HG03571 (cell line): ENCODE measurements around the gene PLSCR1.
"Not testable (repeated sequence)": the region's sequence is repeated elsewhere in the genome, so short reads cannot be mapped to it uniquely, and the experiment has no call there.

Experiments
- ATAC-seq: cut with Tn5 transposase; IDR thresholded peaks from one replicate; pipeline ENCODE4 v1.9.1; 2021; ENCODE audit not compliant: unreplicated experiment

The PLSCR1 gene

DNA sequence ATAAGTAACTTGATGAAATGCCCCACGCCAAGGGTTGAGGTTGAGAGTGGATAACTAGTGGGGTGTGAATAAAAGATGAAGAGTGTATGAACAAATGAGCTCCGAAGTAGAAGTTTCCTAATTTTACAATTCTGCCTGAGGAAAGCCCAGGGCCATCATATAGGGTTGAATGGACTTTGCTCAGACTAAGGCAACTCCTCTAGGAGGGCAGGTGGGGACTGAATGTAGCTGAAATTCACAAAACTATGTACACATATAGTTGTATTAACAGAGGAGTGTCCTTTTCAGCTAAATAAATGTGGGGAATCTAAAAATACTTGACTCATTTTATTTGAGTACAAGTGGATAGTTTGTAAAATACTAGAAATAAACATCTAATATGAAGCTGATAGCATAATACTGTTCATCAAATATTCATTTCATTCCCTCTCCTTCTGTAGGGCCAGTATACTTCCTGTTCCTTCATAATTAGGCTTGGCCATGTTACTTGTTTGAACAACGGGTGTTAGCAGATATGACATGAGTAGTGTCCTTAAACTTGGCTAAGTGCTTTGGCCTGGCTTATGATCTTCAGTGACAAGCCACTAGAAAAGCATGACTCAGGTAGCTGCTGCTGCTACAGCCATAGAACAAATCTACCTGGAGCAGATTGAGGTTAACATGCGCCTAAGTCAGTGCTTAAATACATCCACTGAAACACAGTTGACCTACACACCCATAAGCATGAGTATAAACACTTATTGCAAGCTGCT lies 26.5 kb downstream of the PLSCR1 start:
- ATAC-seq, result no peak

DNA sequence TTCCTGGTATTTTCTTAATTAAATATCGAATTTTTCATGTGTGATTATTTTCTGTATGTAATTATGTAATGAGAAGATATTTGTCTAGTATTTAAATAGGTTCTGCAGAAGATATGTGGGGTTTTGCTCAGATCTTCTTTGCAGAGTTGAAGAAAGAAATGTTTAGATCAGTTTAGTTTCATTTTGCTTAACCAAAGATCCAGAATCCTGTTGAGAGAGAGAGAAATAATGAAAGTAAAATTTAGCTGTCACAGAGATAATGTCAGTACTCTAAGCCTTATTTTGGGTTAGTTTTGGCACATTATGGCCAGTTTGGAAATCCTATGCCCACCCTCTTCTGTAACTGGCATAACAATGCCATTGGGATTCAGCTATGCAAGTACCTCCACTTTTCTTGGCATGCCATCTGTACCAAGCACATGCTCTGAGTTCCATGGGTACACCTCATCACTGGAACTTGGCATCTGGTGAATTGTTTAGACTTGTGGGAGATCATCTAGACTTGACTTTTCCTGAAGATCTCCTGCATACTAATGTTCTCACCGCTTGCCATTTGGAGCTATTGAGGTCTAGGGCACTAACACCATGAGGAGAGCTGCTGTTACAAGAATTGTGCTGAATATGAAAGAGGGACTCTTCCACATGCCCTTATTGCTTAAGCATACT lies 30.9 kb downstream of the PLSCR1 start:
- ATAC-seq, result no peak

DNA sequence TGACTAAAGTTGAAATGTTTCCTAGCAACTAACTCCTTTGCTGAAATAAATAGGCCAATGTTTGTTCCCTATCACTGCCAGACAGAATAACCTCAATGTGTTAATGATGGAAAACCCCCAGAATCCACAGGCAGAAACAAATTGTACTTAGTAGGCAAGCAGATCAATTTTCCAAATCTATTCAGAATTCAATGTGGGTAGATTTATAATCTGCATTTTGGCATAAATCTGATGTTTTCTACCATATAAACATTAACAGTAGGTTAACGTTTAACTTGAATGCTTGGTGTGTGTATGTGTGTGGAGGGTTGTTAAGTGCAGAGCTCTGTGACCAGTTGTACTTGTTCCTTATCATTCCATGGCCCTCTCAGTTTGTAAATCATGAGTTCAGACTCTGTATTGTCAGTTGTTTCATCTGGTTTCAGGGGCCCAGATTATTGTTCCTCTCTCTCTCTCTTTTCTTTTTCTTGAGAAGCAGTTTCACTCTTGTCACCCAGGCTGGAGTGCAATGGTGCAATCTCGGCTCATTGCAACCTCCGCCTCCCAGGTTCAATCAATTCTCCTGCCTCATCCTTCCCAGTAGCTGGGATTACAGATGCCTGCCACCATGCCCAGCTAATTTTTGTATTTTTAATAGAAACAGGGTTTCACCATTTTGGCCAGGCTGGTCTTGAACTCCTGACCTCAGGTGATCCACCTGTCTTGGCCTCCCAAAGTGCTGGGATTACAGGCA lies 32.8 kb downstream of the PLSCR1 start:
- no peak for ATAC-seq

DNA sequence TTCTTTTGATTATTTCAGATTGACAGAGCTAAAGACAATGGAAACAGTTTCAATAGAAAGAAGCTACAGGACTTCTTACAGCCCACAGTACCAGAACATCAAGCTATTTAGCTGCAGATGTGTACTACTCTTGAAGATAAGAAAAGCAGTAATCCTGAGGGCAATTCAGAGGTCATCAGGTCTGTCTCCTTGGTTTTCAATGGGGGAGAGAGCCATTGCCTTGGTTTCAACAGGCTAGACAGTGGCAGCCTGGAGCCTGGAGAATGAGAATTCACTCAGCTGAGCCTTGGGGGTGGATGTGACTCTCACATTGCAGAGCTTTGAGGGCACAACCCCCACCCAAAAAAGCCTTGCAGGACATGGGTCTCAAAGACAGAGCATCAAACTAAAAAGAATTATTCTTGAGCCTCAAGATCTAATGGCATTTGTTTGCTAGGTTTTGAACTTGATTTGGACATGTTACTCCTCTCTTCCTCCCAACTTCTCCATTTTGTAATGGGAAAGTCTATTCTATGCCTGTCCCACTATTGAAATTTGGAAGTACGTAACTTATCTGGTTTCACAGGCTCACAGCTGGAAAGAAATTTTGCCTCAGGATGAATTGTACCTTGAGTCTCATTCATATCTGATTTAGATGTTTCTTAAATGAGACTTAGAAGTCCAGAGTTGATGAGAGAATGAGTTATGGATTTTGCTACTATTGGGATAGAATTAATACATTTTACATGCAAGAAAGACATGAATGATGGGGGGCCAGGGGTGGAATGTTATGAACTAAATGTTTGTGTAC lies 36.9 kb downstream of the PLSCR1 start:
- no peak for ATAC-seq

DNA sequence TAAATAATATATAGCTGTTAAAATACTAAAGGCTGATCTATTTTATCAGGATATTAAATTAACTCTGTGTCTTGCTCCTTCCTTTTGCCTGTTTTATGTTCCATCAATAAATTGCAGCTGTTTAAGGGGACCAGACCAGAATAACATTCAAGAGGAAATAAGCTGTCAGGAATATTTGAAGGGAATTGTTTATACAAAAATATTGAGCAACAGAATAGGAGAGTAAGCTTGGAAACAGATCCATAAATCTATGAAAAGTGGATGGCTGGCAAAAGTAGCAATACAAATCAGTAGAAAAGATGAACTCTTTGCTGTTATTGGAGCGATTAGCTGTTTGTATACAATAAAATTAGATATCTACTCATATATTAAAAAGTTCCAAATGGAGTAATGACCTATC lies 38.9 kb downstream of the PLSCR1 start:
- ATAC-seq, result no peak

DNA sequence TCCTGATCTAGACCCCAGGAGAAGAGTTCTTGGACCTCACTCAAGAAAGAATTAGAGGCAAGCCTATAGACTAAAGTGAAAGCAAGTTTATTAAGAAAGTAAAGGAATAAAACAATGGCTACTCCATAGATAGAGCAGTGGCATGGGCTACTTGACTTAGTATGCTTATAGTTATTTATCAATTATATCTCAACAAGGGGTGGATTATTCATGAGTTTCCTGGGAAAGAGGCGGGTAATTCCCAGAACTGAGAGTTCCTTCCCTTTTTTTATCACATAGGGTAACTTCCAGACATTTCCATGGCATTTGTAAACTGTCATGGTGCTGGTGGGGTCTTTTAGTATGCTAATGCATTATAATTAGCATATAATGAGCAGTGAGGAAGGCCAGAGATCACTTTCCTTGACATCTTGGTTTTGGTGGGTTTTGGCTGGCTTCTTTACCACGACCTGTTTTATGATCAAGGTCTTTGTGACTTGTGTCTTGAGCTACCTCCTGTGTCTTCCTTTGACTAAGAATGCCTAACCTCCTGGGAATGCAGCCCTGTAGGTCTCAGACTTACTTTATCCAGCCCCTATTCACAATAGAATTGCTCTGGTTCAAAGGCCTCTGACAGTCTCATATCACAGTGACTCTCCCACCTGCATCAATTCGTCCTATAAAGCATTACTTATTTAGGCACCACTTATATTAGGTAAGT lies 39.8 kb downstream of the PLSCR1 start:
- no peak for ATAC-seq

DNA sequence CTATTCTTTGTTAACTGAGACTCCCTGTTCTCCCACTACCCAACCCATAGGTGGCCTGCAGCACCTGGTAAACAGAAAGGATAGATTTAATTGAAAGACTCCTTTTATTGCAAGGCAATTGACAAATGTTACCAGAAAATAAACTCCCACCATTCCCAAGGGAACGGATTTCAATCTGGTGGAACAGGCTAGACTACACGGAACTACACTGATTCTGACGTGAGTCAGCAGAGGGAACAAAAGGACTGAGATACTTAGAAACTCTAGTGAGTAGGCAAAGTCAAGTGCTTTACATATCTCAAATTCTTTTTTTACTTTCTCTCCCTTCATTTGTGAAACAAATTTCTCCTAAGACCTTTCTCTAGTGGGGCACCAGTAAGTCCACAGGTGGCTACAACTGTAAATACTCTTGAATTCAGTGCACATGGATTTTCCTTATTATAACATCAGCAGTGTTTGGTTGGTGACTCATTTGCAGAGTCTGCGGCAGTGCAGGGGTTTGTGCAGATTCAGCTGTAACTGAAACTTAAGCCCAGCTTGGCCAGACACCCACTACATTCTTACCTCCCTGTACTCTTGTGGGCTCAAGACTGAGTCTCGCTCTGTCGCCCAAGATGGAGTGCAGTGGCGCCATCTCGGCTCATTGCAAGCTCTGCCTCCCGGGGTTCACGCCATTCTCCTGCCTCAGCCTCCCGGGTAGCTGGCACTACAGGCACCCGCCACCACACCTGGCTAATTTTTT lies 40.8 kb downstream of the PLSCR1 start:
- ATAC-seq, result peak; percentile 97

DNA sequence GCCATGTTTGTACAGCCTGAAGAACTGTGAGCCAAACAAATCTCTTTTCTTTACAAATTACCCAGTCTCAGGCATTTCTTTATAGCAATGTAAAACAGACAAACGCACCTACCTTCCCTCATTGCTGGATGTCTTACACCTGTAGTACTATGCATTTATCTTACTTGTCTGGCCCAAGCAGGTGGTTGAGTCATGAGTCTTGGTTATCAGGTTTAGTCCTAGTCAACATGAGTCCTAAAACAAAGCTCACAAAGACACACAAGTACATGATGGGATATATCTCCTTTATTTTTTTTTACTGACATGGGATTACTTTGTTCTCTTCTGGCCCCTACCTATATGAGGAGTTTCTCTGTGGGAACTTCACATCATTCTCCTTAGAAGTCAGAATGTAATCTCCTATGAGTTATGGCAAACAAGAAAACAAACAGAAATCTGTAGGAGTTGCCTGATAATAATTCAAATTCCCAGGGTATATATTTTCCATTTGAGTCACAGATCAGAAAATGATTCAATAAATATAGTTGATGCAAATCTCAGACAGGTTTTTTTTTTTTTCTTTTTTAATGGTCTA lies 41.4 kb downstream of the PLSCR1 start:
- ATAC-seq, result no peak

DNA sequence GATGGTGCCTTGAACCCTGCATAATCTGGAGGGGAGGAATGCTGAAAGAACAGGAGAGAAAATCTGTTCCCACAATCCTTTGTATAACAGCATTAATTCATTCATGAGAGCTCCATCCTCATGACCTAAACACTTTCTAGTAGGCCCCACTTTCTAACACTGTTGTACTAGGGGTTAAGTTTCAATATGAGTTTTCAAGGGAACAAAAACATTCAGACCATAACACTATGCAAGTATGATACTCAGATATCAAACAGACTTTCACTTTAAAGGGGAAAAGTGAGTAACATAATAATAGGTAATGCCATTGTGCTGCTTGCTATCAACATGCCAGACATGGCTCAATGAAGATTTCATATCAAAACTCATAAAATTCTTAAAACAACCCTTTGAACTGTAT lies 42.7 kb downstream of the PLSCR1 start:
- ATAC-seq, result no peak

DNA sequence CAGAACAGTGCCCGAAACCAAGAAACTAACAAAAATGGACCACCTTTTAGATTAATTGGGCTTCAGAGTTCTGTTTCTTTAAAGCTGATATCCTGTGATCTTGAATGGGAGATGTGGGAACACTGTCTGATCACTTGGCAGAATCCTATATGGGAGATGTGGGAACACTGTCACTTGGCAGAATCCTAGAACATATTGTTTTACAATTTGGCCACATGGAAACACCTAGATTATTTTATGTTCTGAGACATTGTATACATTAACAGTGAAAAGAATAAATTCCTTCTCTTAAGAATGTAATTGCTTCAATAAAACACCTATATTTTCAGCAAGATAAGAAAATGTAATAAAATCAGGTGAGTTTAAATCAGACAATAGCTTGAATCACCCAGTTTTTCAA lies 44.7 kb downstream of the PLSCR1 start:
- ATAC-seq, result no peak

DNA sequence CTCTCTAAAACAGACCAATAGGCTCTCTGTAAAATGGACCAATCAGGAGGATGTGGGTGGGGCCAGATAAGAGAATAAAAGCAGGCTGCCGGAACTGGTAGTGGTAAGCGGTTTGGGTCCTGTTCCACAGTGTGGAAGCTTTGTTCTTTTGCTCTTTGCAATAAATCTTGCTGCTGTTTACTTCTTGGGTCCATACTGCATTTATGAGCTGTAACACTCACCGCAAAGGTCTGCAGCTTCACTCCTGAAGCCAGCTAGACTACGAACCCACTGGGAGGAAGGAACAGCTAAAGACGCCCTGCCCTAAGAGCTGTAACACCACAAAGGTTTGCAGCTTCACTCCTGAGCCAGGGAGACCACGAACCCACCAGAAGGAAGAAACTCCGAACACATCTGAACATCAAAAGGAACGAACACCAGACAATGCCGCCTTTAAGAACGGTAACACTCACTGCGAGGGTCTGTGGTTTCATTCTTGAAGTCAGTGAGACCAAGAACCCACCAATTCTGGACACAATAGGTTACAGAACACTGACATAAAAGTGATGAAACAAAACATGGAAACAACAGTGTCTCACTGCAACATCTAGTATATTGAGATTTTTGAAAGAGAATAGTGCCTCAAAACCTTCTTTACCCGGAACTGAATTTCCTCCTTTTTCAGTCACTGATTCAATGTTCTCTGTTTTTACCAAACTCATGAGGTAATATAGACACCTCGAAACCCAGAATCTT lies 46.2 kb downstream of the PLSCR1 start:
- ATAC-seq, result no peak

DNA sequence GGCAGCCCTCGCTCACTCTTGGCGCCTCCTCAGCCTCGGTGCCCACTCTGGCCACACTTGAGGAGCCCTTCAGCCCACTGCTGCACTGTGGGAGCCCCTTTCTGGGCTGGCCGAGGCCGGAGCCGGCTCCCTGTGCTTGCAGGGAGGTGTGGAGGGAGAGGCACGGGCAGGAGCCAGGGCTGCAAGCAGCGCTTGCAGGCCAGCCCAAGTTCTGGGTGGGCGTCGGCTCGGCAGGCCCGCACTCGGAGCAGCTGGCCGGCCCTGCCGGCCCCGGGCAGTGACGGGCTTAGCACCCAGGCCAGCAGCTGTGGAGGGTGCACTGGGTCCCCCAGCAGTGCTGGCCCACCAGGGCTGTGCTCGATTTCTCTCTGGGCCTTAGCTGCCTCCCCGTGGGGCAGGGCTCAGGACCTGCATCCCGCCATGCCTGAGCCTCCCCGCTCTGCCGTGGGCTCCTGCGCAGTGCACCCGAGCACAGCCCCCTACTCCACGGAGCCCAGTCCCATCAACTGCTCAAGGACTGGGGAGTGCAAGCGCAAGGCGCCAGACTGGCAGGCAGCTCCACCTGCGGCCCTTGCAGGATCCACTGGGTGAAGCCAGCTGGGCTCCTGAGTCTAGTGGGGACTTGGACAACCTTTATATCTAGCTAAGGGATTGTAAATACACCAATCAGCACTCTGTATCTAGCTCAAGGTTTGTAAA lies 47.1 kb downstream of the PLSCR1 start:
- ATAC-seq, result not testable (repeated sequence)

DNA sequence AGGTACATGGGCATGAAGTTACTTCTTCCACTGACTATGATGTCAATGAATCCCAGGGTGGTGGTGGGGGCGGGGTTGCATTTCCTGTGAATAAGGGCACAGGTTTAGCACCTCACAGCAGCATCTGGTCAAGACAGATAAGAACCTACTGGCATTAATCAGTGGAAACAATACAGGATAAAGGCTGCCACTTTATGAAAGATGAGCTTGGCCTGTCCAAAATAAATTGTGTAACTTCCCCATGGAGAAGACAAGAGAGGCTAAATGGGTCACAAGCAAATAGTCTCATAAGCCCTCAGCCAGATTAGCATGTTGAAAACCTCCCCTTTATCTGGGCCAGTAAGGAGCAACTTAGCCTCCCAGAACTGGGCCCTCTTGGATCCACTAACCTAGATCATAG lies 47.7 kb downstream of the PLSCR1 start:
- ATAC-seq, result no peak

DNA sequence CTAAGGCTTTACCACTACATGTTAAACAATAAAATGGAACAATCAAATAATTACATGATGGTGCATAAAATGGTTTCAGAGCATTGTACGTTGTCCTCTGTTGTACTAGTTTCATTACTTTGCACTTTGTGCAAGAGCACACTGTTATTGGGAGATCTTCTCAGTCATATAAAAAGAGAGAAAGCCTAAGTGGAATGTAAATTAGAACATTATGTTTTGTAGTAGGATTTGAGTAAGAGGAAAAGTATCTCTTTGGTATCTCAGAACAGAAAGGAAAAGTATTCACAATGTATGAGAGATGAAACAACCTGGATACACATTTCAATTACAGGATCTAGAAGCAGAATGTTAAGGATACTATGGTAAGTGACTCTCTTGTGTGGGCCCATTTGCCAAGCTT lies 48.2 kb downstream of the PLSCR1 start:
- no peak for ATAC-seq

DNA sequence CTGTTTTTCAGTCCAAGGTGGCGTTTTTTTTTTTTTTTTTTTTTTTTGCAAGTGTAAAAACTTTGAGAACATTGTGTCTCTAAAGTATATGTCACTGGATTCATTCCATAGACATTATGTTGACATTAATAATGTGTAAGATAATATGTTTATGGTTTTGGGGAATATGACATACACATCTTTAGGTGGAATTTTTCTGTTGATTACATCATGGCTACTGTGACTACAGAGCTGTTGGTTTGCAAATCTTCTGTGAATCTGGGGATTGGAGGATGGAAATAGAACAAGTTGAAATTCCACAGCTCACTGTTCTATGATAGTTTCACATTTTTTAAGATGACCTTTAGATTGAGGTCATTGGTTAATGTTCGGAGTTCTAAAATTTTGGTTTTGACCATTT lies 50.6 kb downstream of the PLSCR1 start:
- ATAC-seq, result no peak

DNA sequence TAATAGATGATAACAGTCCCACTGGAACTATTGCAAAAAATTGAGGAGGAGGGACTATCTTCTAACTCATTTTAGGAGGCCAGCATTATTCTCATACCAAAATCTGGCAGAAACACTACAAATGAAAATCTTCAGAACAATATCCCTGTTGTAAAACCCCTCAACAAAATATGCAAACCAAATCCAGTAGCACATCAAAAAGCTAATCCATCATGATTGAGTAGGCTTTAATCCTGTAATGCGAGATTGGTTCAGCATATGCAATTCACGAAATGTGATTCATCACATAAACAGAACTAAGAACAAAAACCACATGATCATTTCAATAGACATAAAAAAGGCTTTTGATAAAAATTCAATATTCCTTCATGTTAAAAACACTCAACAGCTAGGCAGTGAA lies 51.2 kb downstream of the PLSCR1 start:
- no peak for ATAC-seq

DNA sequence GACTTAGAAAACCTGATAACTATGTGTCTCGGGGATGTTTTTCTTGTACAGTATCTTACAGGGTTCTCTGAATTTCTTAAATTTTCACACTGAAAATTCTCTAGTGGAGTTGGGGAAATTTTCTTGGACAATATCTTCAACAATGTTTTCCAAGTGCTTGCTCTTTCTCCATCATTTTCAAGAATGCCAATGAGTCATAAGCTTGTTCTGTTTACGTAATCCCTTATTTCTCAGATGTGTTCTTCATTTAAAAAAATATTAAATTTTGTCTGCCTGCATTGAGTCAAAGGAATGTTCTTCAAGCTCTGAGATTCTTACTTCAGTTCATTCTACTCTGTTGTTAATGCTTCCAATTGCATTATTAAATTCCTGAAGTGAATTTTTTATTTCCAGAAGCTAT lies 53.1 kb downstream of the PLSCR1 start:
- no peak for ATAC-seq

DNA sequence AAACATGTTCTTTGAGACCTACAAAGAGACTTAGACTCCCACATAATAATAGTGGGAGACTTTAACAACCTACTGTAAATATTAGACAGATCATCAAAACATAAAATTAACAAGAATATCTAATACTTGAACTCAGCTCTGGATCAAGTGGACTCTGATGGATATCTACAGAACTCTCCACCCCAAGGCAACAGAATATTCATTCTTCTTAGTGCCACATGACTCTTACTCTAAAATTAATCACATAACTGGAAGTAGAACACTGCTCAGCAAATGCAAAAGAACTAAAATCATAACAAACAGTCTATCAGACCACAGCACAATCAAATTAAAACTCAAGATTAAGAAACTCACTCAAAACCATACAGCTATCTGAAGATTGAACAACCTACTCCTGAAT lies 59.1 kb downstream of the PLSCR1 start:
- ATAC-seq, result no peak
